Caco-2 (cell line): Measurements from ENCODE around the gene AKR1C1. TPM values are rescaled to one million over a fixed set of nuclear protein-coding genes. Genes with fewer than 3 reads are reported as not detected.
"Not testable (repeated sequence)": the region's sequence is repeated elsewhere in the genome, so short reads cannot be mapped to it uniquely, and the experiment has no call there.

Experiments used
- BruUV-seq: library from RNA; stranded (reverse); fragments of 400-500 nt; replicated peaks from 2 replicates; lab custom pipeline; 2021; lab: Mats Ljungman, UMichigan
- CTCF ChIA-PET: fragments of 300-600 bp; sonication (Branson Sonifier 250); formaldehyde crosslinking; loops from one replicate; lab custom pipeline; 2022; ENCODE audit warnings: antibody characterized with exemption; lab: Charles Lee
- POLR2A ChIA-PET: fragments of 300-600 bp; sonication (Branson Sonifier 250); formaldehyde crosslinking; loops from one replicate; lab custom pipeline; 2022; ENCODE audit warnings: antibody characterized with exemption; lab: Charles Lee
- DNase-seq, 2 experiments: peaks; one replicate each; pipeline versions ENCODE4 v3.0.0 to v3.0.0-alpha.2; 2020 to 2022
- H3K27me3 ChIP-seq: replicated peaks from 2 replicates; pipeline ENCODE4 v1.6.0; 2011; ENCODE audit warnings: low read length; ENCODE audit not compliant: control insufficient read depth, insufficient read depth
- H3K36me3 ChIP-seq: 2 replicates; pipeline ENCODE4 v1.5.1; 2011; ENCODE audit warnings: low read length; ENCODE audit not compliant: control insufficient read depth, insufficient read depth
- H3K4me1 ChIP-seq: fragments of 250-450 bp; sonication (Bioruptor Pico); 2 replicates; pipeline ENCODE4 v1.5.1; 2020; ENCODE audit warnings: mild to moderate bottlenecking
- H3K4me3 ChIP-seq: 2 replicates; pipeline ENCODE4 v1.5.1; 2011; ENCODE audit warnings: low read depth, mild to moderate bottlenecking, control low read depth, low read length
- H3K9me3 ChIP-seq: fragments of 250-450 bp; sonication (Bioruptor Pico); 2 replicates; pipeline ENCODE4 v1.5.1; 2020; ENCODE audit warnings: mild to moderate bottlenecking, moderate library complexity
- H3K27ac Mint-ChIP-seq: one replicate; pipeline ENCODE4 v1.8.0; 2022; ENCODE audit warnings: mixed read lengths; ENCODE audit not compliant: unreplicated experiment
- H3K27me3 Mint-ChIP-seq: one replicate; pipeline ENCODE4 v1.8.0; 2022; ENCODE audit warnings: mixed read lengths; ENCODE audit not compliant: insufficient read depth, unreplicated experiment
- H3K36me3 Mint-ChIP-seq: one replicate; pipeline ENCODE4 v1.8.0; 2022; ENCODE audit warnings: mild to moderate bottlenecking, mixed read lengths; ENCODE audit not compliant: insufficient read depth, unreplicated experiment
- H3K4me1 Mint-ChIP-seq: one replicate; pipeline ENCODE4 v1.8.0; 2022; ENCODE audit warnings: low read depth, mixed read lengths; ENCODE audit not compliant: unreplicated experiment
- H3K4me3 Mint-ChIP-seq: one replicate; pipeline ENCODE4 v1.8.0; 2022; ENCODE audit warnings: mild to moderate bottlenecking, moderate library complexity, mixed read lengths; ENCODE audit not compliant: unreplicated experiment
- H3K9me3 Mint-ChIP-seq: one replicate; pipeline ENCODE4 v1.8.0; 2022; ENCODE audit warnings: mixed read lengths; ENCODE audit not compliant: unreplicated experiment
- intact Hi-C: fragments of 100-400 bp; cut with micrococcal nuclease; formaldehyde crosslinking; loops from one replicate; pipeline ENCODE4 v1.10.0; 2022; ENCODE audit not compliant: unreplicated experiment
- total RNA-seq: library from RNA; stranded (reverse); gene quantifications from 2 replicates; pipeline ENCODE4 v1.2.3, GENCODE V29; 2022
- TF ChIP-seq, protein P1 (sequence below), 2 experiments: fragments of 200-600 bp in 1 of 2; IDR thresholded peaks; 1 replicate in 1 of 2; 2 replicates in 1 of 2; pipeline versions ENCODE4 v1.5.1 to v1.8.0; 2011 to 2022; ENCODE audit warnings: antibody characterized with exemption in 1 of 2, control low read depth in 1 of 2, inconsistent platforms in 1 of 2, low read depth in 1 of 2, low read length in 1 of 2, mild to moderate bottlenecking in 1 of 2, moderate library complexity in 1 of 2; ENCODE audit not compliant: insufficient read depth in 1 of 2, severe bottlenecking in 1 of 2, unreplicated experiment in 1 of 2

AKR1C1 gene
- total RNA-seq, 1 experiment from 2014 or later: 27.1 TPM

DNA sequence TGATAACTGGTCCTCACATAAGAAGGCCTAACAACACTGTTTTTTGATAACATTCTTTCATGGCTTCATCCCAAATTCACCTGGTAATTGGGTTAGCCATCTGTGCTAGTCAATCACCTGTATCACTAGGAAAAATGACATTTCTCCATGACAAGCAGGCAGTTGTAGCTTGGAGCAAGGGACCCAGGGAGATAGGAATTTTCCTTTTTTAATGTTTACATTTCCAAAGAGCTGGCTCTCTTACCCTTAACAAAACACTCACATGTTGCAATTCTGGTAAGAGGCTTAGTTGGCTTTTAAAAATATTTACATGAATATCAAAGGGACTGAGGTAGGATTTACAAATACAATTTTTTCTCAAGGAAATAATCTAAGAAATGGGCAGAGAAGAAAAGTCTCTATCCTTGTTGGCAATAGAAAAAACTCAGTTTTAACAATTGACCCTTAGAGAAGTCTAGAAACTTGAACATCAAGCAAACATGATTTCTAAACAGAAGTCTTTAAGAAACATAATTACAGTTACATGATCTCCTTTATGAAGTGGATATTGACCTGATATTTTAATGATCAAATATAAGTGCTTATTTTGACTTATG is 16.1 kb upstream of the AKR1C1 start:
- peaks cover 5% of the 10 kb centered on the region for H3K36me3 Mint-ChIP-seq
- Histone ChIP-seq H3K4me1 (peaks cover 57% of the 10 kb centered on the region), H3K9me3 (no peaks in the 10 kb centered on the region), H3K27me3 (no peaks in the 10 kb centered on the region), H3K4me3 (no peak overlapping the region), H3K36me3 (no peaks in the 10 kb centered on the region; the same call in 1 of the 2 replicates)
- ChIA-PET CTCF (interaction anchor here (1.4 kb wide), 1 partner anchor 97 kb away, joined by 5 read pairs; no protein-coding TSS in a partner anchor), POLR2A (interaction anchor here (0.6 kb wide), 1 partner anchor 1199 kb away, joined by 11 read pairs; no protein-coding TSS in a partner anchor)
- TSS peak; percentile 95 for BruUV-seq
- H3K4me1 Mint-ChIP-seq: peaks cover 48% of the 10 kb centered on the region
- intact Hi-C loops: loop anchor here (2.0 kb wide), 1 partner anchor 36 kb away; no protein-coding TSS in a partner anchor
- peaks cover 9% of the 10 kb centered on the region for H3K9me3 Mint-ChIP-seq
- DNase-seq: peak in 1 of 2 experiments; percentile 29
- TF ChIP-seq, protein P1, sequence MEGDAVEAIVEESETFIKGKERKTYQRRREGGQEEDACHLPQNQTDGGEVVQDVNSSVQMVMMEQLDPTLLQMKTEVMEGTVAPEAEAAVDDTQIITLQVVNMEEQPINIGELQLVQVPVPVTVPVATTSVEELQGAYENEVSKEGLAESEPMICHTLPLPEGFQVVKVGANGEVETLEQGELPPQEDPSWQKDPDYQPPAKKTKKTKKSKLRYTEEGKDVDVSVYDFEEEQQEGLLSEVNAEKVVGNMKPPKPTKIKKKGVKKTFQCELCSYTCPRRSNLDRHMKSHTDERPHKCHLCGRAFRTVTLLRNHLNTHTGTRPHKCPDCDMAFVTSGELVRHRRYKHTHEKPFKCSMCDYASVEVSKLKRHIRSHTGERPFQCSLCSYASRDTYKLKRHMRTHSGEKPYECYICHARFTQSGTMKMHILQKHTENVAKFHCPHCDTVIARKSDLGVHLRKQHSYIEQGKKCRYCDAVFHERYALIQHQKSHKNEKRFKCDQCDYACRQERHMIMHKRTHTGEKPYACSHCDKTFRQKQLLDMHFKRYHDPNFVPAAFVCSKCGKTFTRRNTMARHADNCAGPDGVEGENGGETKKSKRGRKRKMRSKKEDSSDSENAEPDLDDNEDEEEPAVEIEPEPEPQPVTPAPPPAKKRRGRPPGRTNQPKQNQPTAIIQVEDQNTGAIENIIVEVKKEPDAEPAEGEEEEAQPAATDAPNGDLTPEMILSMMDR (IDR thresholded peaks at IDR 0.05; ENCODE audit: insufficient read depth in 1 of 2, low read depth in 1 of 2, low read length in 1 of 2, severe bottlenecking in 1 of 2, unreplicated experiment in 1 of 2): no peak
- H3K27ac Mint-ChIP-seq: peak overlapping the region; percentile 85
- H3K4me3 Mint-ChIP-seq: no peak overlapping the region
- no peaks in the 10 kb centered on the region for H3K27me3 Mint-ChIP-seq

DNA sequence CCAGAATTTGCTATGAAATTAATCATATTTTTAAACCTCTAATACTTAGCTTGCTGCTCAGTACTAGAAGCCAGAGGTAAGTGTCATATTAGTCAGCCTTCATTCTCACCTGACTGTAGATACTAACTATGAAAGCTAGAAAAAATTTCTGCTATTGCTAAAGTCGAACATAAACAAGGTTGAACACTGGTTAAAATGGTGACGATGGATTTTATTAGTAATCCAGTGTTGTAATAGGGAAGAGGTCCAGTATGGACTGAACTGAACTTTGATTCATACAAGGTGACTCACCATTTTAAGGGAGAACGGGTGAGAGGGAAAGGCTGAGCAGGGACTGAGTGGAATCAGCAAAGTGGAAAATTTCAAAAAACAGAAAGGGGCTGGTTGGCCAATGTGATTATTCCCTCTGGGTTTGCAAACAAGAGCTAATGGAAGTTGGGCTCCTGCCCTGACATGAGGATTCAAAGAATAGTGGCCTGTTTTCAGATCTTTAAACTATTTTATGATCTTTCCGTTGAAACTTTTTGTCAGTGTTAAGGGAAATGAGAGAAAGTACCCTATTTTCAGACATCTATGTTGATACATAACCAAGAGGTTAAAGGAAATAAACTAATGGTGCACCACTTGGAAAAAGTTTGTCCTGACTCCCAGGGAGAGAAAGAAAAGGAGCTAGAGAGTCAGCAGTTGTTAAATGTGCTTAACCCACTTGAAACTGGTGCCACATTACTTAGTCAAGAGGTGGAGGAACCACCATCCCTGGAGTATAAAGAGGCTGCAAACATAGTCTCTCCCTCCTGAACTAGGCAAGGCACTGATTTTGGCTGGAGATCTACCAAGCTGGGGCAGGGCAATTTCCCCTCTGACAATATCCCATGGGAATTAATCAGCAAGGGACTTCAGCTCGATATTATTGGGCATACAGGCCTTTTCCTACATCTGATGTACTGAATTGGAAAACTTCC is 15.3 kb upstream of the AKR1C1 start:
- peak overlapping the region; percentile 42 for H3K4me3 Mint-ChIP-seq
- H3K4me1 ChIP-seq: peaks cover 51% of the 10 kb centered on the region
- peak overlapping the region; percentile 85 for H3K27ac Mint-ChIP-seq
- POLR2A ChIA-PET: interaction anchor here (0.6 kb wide), 1 partner anchor 1200 kb away, joined by 11 read pairs; no protein-coding TSS in a partner anchor
- DNase-seq: peak; percentile 63 to 69
- no peaks in the 10 kb centered on the region for H3K27me3 ChIP-seq
- CTCF ChIA-PET: interaction anchor here (1.4 kb wide), 2 partner anchors 98 to 133 kb away, joined by 3 to 5 read pairs; no protein-coding TSS in a partner anchor
- H3K4me1 Mint-ChIP-seq: peaks cover 48% of the 10 kb centered on the region
- H3K9me3 ChIP-seq: no peaks in the 10 kb centered on the region
- TSS peak; percentile 87 for BruUV-seq
- no peak overlapping the region for H3K4me3 ChIP-seq
- H3K36me3 Mint-ChIP-seq: peaks cover 5% of the 10 kb centered on the region
- peaks cover 9% of the 10 kb centered on the region for H3K9me3 Mint-ChIP-seq
- intact Hi-C loops: loop anchor here (2.0 kb wide), 1 partner anchor 35 kb away; no protein-coding TSS in a partner anchor
- no peaks in the 10 kb centered on the region; the same call in 1 of the 2 replicates for H3K36me3 ChIP-seq
- H3K27me3 Mint-ChIP-seq: no peaks in the 10 kb centered on the region
- TF ChIP-seq, protein P1 (IDR thresholded peaks at IDR 0.05; ENCODE audit: insufficient read depth in 1 of 2, low read depth in 1 of 2, low read length in 1 of 2, severe bottlenecking in 1 of 2, unreplicated experiment in 1 of 2): no peak

DNA sequence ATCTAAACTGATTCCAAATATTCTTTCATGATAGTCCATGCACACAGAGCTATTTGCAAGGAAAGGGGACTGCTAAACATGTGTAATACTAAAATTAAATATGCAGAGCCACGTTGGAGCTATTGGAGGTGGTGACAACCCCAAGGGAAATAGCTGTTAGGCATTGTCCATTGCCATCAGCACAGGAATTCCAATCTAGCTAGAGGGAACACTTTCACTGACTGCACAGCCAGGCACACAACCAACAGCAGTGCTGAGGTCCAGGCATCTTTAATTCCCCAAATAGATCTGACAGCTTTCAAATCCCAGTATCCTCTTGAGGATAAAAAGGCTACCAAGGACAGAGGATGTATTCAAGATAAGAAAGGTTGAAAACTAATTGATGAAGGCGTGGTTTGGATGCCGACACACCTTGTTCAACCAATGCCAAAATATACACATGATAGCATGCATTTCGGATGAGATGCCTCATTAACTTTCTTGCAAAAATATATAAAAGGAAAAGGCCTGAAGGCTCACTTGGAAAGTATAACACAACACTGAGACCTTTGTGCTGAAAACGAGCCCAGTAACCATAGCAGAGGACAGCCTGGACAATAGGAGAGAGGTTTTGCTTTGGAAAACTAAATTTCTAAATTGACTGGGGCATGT is 11.6 kb upstream of the AKR1C1 start:
- H3K9me3 ChIP-seq, H3K27ac Mint-ChIP-seq, H3K27me3 ChIP-seq, CTCF ChIA-PET, H3K36me3 ChIP-seq, H3K4me3 Mint-ChIP-seq, intact Hi-C loops, H3K4me3 ChIP-seq, POLR2A ChIA-PET, BruUV-seq, H3K36me3 Mint-ChIP-seq, DNase-seq, H3K9me3 Mint-ChIP-seq, H3K27me3 Mint-ChIP-seq: not testable (repeated sequence)
- H3K4me1 Mint-ChIP-seq: peaks cover 32% of the 10 kb centered on the region
- H3K4me1 ChIP-seq: peaks cover 37% of the 10 kb centered on the region
